ENCODE measurements around the gene GDF10. TPM values are rescaled to one million over a fixed set of nuclear protein-coding genes. Genes with fewer than 3 reads are reported as not detected.

Gene GDF10
- total RNA-seq, 2 donors from 2014 or later: 0.32 to 28.0 TPM

GRCh38 chr10:47362199-47362598, 62.2 kb downstream of the GDF10 start:
- Histone ChIP-seq H3K36me3 (no peaks in the 10 kb centered on the region), H3K9me3 (no peaks in the 10 kb centered on the region), H3K4me1 (replicated peaks) (no peaks in the 10 kb centered on the region), H3K4me3 (no peak overlapping the region), H3K27ac (no peak overlapping the region), H3K27me3 (replicated peaks; ENCODE audit: insufficient read depth) (no peaks in the 10 kb centered on the region)
- TF ChIP-seq, protein P1, sequence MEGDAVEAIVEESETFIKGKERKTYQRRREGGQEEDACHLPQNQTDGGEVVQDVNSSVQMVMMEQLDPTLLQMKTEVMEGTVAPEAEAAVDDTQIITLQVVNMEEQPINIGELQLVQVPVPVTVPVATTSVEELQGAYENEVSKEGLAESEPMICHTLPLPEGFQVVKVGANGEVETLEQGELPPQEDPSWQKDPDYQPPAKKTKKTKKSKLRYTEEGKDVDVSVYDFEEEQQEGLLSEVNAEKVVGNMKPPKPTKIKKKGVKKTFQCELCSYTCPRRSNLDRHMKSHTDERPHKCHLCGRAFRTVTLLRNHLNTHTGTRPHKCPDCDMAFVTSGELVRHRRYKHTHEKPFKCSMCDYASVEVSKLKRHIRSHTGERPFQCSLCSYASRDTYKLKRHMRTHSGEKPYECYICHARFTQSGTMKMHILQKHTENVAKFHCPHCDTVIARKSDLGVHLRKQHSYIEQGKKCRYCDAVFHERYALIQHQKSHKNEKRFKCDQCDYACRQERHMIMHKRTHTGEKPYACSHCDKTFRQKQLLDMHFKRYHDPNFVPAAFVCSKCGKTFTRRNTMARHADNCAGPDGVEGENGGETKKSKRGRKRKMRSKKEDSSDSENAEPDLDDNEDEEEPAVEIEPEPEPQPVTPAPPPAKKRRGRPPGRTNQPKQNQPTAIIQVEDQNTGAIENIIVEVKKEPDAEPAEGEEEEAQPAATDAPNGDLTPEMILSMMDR (IDR thresholded peaks at IDR 0.05): no peak
- TF ChIP-seq POLR2A (IDR thresholded peaks at IDR 0.05) (no peak), POLR2AphosphoS5 (IDR thresholded peaks at IDR 0.05) (no peak)
- WGBS: 62% methylated on average over 3 of the region's 3 CpGs
- intact Hi-C loops (cut with DNase I): no loop called here
- DNase-seq (ENCODE audit: low spot score): no peak

Other genes starting within 250 kb of the GDF10 start
- gene GDF2, start 22.3 kb downstream of the GDF10 start, total RNA-seq: not detected
- not detected for gene RBP3, start 48.2 kb downstream of the GDF10 start, total RNA-seq
- 1 to 10 TPM; 1.5 to 1.9 TPM for gene ZNF488, start 84.1 kb downstream of the GDF10 start, total RNA-seq
- gene ANXA8, start 183.9 kb downstream of the GDF10 start, total RNA-seq: 10 to 100 TPM in 1 of 2 donors, 1 to 10 TPM in 1; 8.2 to 13.9 TPM
- gene FAM25G, start 191.5 kb downstream of the GDF10 start, total RNA-seq: not detected
- 1 to 10 TPM; 6.8 to 9.5 TPM for gene AGAP9, start 223.4 kb downstream of the GDF10 start, total RNA-seq